ENCODE measurements around the gene LDB2. TPM values are rescaled to one million over a fixed set of nuclear protein-coding genes. Genes with fewer than 3 reads are reported as not detected.

The LDB2 gene
- total and polyA plus RNA-seq, 2 donors from 2014 or later, result 26.9 to 59.9 TPM

GRCh38 chr4:16726368-16727050 lies 171.9 kb downstream of the LDB2 start:
- no peak for FAIRE-seq
- no peaks in the 10 kb centered on the region for H3K4me1 ChIP-seq (ENCODE audit: control insufficient read depth in 2 of 3, insufficient read depth in 2 of 3, low read depth in 1 of 3, low read length in 3 of 3)
- DNase-seq, result no peak
- H3K4me3 ChIP-seq (ENCODE audit: low read length in 3 of 3), result no peak overlapping the region
- intact Hi-C loops (cut with DNase I), result no loop called here
- H3K9me3 ChIP-seq (ENCODE audit: control insufficient read depth in 2 of 3, insufficient read depth in 1 of 3, low read length in 3 of 3), result no peaks in the 10 kb centered on the region
- no peaks in the 10 kb centered on the region for H3K36me3 ChIP-seq (ENCODE audit: control insufficient read depth in 2 of 3, insufficient read depth in 3 of 3, low read length in 3 of 3)
- H3K27me3 ChIP-seq (ENCODE audit: control insufficient read depth, insufficient read depth, low read length), result no peaks in the 10 kb centered on the region
- no peak overlapping the region for H3K27ac ChIP-seq (ENCODE audit: low read depth in 2 of 2, low read length in 2 of 2)
- TF ChIP-seq CTCF (IDR thresholded peaks at IDR 0.05; ENCODE audit: borderline replicate concordance, extremely low read depth, insufficient read depth), result no peak
- H3K9ac ChIP-seq (ENCODE audit: low read length in 3 of 3), result no peak overlapping the region

GRCh38 chr4:16725252-16725651 lies 173.2 kb downstream of the LDB2 start:
- H3K4me3 ChIP-seq (ENCODE audit: low read length in 3 of 3), result no peak overlapping the region
- H3K36me3 ChIP-seq (ENCODE audit: control insufficient read depth in 2 of 3, insufficient read depth in 3 of 3, low read length in 3 of 3), result no peaks in the 10 kb centered on the region
- intact Hi-C loops (cut with DNase I), result no loop called here
- no peaks in the 10 kb centered on the region for H3K9me3 ChIP-seq (ENCODE audit: control insufficient read depth in 2 of 3, insufficient read depth in 1 of 3, low read length in 3 of 3)
- DNase-seq (no peak), FAIRE-seq (no peak)
- H3K9ac ChIP-seq (ENCODE audit: low read length in 3 of 3), result no peak overlapping the region
- H3K27ac ChIP-seq (ENCODE audit: low read depth in 2 of 2, low read length in 2 of 2), result no peak overlapping the region
- no peak for TF ChIP-seq CTCF (IDR thresholded peaks at IDR 0.05; ENCODE audit: borderline replicate concordance, extremely low read depth, insufficient read depth)
- H3K27me3 ChIP-seq (ENCODE audit: control insufficient read depth, insufficient read depth, low read length), result no peaks in the 10 kb centered on the region
- no peaks in the 10 kb centered on the region for H3K4me1 ChIP-seq (ENCODE audit: control insufficient read depth in 2 of 3, insufficient read depth in 2 of 3, low read depth in 1 of 3, low read length in 3 of 3)

GRCh38 chr4:16722416-16722815 lies 176.0 kb downstream of the LDB2 start:
- Histone ChIP-seq H3K27me3 (ENCODE audit: control insufficient read depth, insufficient read depth, low read length) (no peaks in the 10 kb centered on the region), H3K4me3 (ENCODE audit: low read length in 3 of 3) (no peak overlapping the region), H3K9me3 (ENCODE audit: control insufficient read depth in 2 of 3, insufficient read depth in 1 of 3, low read length in 3 of 3) (no peaks in the 10 kb centered on the region), H3K36me3 (ENCODE audit: control insufficient read depth in 2 of 3, insufficient read depth in 3 of 3, low read length in 3 of 3) (no peaks in the 10 kb centered on the region), H3K9ac (ENCODE audit: low read length in 3 of 3) (no peak overlapping the region), H3K4me1 (ENCODE audit: control insufficient read depth in 2 of 3, insufficient read depth in 2 of 3, low read depth in 1 of 3, low read length in 3 of 3) (no peaks in the 10 kb centered on the region), H3K27ac (ENCODE audit: low read depth in 2 of 2, low read length in 2 of 2) (no peak overlapping the region)
- DNase-seq, result no peak
- TF ChIP-seq CTCF (IDR thresholded peaks at IDR 0.05; ENCODE audit: borderline replicate concordance, extremely low read depth, insufficient read depth), result no peak
- FAIRE-seq, result no peak
- intact Hi-C loops (cut with DNase I), result no loop called here

Measured in kidney (tissue), 14 donors.